ENCODE results near the gene MROH2B.

MROH2B gene

GRCh38 chr5:40972434-40972833 lies 98.7 kb downstream of the MROH2B start:
- no peak for DNase-seq (ENCODE audit: low read depth)

GRCh38 chr5:40962207-40962955 lies 108.8 kb downstream of the MROH2B start:
- DNase-seq (ENCODE audit: low read depth), result no peak

- DNase-seq (ENCODE audit: low read depth), result peak; percentile 37
Observed at GRCh38 chr5:40960037-40960436, 111.1 kb downstream of the MROH2B start.

- no peak for DNase-seq (ENCODE audit: low read depth)
Observed at GRCh38 chr5:40958811-40959210, 112.3 kb downstream of the MROH2B start.

- no peak for DNase-seq (ENCODE audit: low read depth)
Observed at GRCh38 chr5:40957048-40957447, 114.1 kb downstream of the MROH2B start.

- DNase-seq (ENCODE audit: low read depth), result no peak
Observed at GRCh38 chr5:40955313-40955712, 115.8 kb downstream of the MROH2B start.

Measured in HS-5 (cell line).